ELR (cell line): ENCODE results near the gene NBPF26.
"Not testable (repeated sequence)": the region's sequence is repeated elsewhere in the genome, so short reads cannot be mapped to it uniquely, and the experiment has no call there.

Source experiments
- DNase-seq: peaks from one replicate; pipeline ENCODE4 v3.0.0-alpha.2; 2015; ENCODE audit warnings: low read depth

The NBPF26 gene

DNA sequence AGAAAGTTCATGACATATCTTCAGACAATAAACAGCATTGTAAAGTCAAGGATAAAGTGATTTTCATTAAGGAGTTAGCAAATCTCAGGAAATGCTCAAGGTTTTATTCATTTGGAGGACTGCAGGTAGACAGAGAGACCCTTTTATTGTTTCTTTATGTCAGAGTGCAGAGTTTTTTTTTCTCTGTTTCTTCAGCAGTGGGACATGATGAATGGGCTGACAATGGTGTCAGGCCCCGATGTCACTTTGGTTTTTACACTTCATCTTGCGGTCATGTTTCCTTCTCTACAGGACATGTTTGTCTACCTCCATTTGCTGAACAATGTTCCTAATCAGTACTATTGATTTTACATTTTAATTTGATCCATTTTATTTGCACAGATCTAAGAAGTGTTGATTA lies 134.4 kb downstream of the NBPF26 start:
- not testable (repeated sequence) for DNase-seq

DNA sequence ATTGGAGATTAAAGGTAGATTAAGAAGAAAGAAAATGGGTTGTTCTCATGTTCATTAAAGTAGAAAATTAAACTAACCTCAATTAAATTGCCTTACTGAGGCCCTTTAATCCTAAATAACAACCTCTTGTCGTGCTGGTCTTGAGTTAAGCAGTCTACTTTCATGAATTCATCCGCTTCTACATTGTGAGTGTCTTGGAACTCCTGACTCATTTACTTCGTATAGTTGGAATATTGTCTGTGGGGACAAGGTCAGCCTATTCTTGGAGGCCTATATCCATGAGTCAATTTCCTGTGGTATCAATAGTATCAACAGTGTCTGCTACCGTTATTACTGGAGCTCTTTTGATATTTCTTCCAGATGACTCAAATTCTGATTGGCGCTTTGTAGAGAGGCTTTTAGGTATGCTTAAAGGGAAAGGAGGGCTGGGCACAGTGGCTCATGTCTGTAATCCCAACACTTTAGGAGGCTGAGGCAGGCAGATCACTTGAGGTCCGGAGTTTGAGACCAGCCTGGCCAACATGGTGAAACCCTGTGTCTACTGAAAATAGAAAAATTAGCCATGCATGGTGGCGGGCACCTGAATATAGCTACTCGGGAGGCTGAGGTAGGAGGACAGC lies 136.0 kb downstream of the NBPF26 start:
- DNase-seq = peak; percentile 55

DNA sequence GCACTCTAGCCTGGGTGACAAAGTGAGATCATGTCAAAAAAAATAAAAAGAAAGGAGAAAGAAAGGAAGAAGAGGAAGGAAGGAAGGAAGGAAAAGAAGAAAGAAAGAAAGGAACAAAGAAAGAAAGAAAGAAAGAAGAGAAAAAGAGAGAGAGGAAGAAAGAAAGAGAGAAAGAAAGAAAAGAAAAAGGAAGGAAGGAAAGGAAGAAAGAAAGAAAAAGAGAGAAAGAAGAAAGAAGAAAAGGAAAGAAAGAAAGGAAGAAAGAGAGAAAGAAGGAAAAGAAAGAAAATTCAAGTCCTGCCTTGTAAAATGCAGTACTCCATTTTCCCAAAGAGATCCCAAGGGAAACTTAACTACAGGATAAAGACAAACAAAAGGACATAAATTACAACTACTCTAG lies 154.5 kb downstream of the NBPF26 start:
- DNase-seq = not testable (repeated sequence)

DNA sequence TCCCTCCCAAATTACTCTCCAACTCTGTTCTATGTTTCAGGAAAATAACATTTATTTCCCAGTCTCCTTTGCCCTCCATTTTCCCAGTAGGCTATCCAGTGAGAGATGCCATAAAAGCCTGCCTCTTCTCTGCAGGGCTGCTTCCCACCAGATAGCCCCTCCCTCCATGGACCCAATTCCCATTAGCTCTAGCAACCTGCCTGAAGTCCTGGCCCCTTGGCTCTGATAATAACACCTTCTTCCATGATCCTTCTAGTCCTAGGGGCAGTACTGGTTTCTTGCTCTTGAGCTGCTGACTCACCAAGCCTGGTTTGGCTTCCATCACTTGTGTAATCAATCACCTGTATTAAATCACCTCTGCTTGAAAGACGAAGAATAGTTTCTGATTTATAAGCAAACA lies 156.3 kb downstream of the NBPF26 start:
- DNase-seq = not testable (repeated sequence)

DNA sequence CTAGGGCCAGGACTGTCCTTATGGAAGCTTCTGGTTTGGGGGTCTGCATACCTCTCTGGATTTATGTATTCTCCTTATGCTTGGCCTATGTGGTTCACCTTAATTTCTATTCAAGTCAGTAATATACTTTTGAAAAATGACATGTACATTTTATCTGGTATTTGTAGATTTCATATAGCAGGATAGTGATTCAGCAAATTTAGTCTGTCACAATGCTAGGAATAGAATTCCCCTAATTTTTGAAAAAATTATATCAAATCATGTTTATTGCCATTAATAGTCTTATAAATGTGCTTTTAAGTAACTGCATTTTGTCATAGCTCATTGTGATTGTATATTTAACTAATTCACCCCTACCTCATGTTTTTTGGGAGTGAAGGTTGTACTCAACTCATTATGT lies 158.2 kb downstream of the NBPF26 start:
- not testable (repeated sequence) for DNase-seq
